K562 (cell line): ENCODE data around the gene USP35. TPM values are rescaled to one million over a fixed set of nuclear protein-coding genes. Genes with fewer than 3 reads are reported as not detected.

Source experiments
- ATAC-seq: fragments of 200-7000 bp; cut with Tn5 transposase; 3 replicates; pipeline ENCODE4 v1.9.1; 2020; ENCODE audit warnings: moderate library complexity
- BruUV-seq: library from RNA; stranded (reverse); fragments of 400-500 nt; replicated peaks from 2 replicates; lab custom pipeline; 2021; lab: Mats Ljungman, UMichigan
- CTCF ChIA-PET: fragments of 300-600 bp; formaldehyde crosslinking; extraction: SDS; loops from one replicate; lab custom pipeline; 2021; ENCODE audit warnings: low intra/inter-chr PET ratio; lab: Yijun Ruan, JAX
- POLR2A ChIA-PET: fragments of 300-600, 350-650 bp; sonication (Branson Sonifier 250); formaldehyde crosslinking; extraction: SDS; loops from one replicate; lab custom pipeline; 2021; ENCODE audit warnings: antibody characterized with exemption, inconsistent platforms; lab: Yijun Ruan, JAX
- DNase-seq, 4 experiments: peaks; one replicate each; pipeline versions ENCODE4 v3.0.0 to v3.0.0-alpha.2; 2011 to 2018; ENCODE audit warnings: low spot score in 3 of 4, mixed read lengths in 3 of 4; ENCODE audit errors: extremely low read depth in 1 of 4
- FAIRE-seq: peaks from 2 replicates; lab custom pipeline; 2011; peaks lifted over from hg19 to GRCh38; lab: Jason Lieb, UNC
- H2AFZ ChIP-seq: 2 replicates; pipeline ENCODE4 v1.6.0; 2011; ENCODE audit warnings: low read depth, low read length, control low read depth, inconsistent platforms
- H3K27ac ChIP-seq: fragments of 200-600 bp; 3 replicates; pipeline ENCODE4 v1.8.0; 2011; ENCODE audit warnings: low read depth, mild to moderate bottlenecking, control low read depth, inconsistent platforms, low read length, moderate library complexity, mixed read lengths; ENCODE audit errors: extremely low read depth
- H3K27me3 ChIP-seq, 2 experiments: fragments of 300-600 bp in 1 of 2; 2 replicates in 1 of 2; 3 replicates in 1 of 2; pipeline versions ENCODE4 v1.6.0 to v1.8.0; 2011; ENCODE audit warnings: inconsistent platforms in 2 of 2, low read length in 2 of 2, mild to moderate bottlenecking in 1 of 2, mixed read lengths in 1 of 2, moderate library complexity in 1 of 2; ENCODE audit not compliant: control insufficient read depth in 2 of 2, insufficient read depth in 2 of 2
- H3K36me3 ChIP-seq: fragments of 300-600 bp; 3 replicates; pipeline ENCODE4 v1.8.0; 2011; ENCODE audit warnings: mild to moderate bottlenecking, low read length, inconsistent platforms; ENCODE audit not compliant: control insufficient read depth, insufficient read depth
- H3K4me1 ChIP-seq, 2 experiments: fragments of 200-600 bp in 1 of 2; replicated peaks in 1 of 2; 2 replicates in 1 of 2; 3 replicates in 1 of 2; pipeline versions ENCODE4 v1.5.1 to v1.8.0; 2011; ENCODE audit warnings: inconsistent platforms in 2 of 2, low read length in 2 of 2, mild to moderate bottlenecking in 1 of 2, mixed read lengths in 1 of 2, moderate library complexity in 1 of 2; ENCODE audit not compliant: control insufficient read depth in 2 of 2, insufficient read depth in 2 of 2
- H3K4me2 ChIP-seq: 2 replicates; pipeline ENCODE4 v1.6.1; 2011; ENCODE audit warnings: low read length, control low read depth, inconsistent platforms, mixed read lengths; ENCODE audit not compliant: insufficient read depth
- H3K4me3 ChIP-seq: fragments of 200-600 bp; sonication (generic), shearing (Covaris generic); 2 replicates; pipeline ENCODE4 v1.5.1; 2016; ENCODE audit warnings: control low read depth, inconsistent platforms
- H3K79me2 ChIP-seq: fragments of 200-600 bp; 3 replicates; pipeline ENCODE4 v1.8.0; 2011; ENCODE audit warnings: low read length, inconsistent platforms; ENCODE audit not compliant: control insufficient read depth, insufficient read depth
- H3K9ac ChIP-seq, 2 experiments: 2 replicates each; pipeline versions ENCODE4 v1.6.0 to v1.6.1; 2011; ENCODE audit warnings: low read depth in 2 of 2, low read length in 2 of 2, control low read depth in 1 of 2, inconsistent platforms in 1 of 2, mild to moderate bottlenecking in 1 of 2, mixed read lengths in 1 of 2; ENCODE audit not compliant: insufficient read depth in 1 of 2
- H3K9me1 ChIP-seq: one replicate; pipeline ENCODE4 v1.6.0; 2011; ENCODE audit warnings: inconsistent platforms, mild to moderate bottlenecking, low read length, moderate library complexity; ENCODE audit not compliant: control insufficient read depth, insufficient read depth
- H3K9me3 ChIP-seq: replicated peaks from 2 replicates; pipeline ENCODE4 v1.5.1; 2011; ENCODE audit warnings: low read depth, low read length, inconsistent platforms; ENCODE audit not compliant: control insufficient read depth, insufficient read depth
- H4K20me1 ChIP-seq: replicated peaks from 2 replicates; pipeline ENCODE4 v1.6.1; 2011; ENCODE audit warnings: low read length, inconsistent platforms, mixed read lengths; ENCODE audit not compliant: control insufficient read depth, insufficient read depth
- MEIS2 ChIP-seq: fragments of 450-650 bp; IDR thresholded peaks from 2 replicates; pipeline ENCODE4 v1.6.1; 2014; ENCODE audit warnings: mild to moderate bottlenecking; ENCODE audit not compliant: partially characterized antibody
- ZNF184 ChIP-seq: sonication (generic); formaldehyde crosslinking; IDR thresholded peaks from 2 replicates; pipeline ENCODE4 v1.5.0; 2020; ENCODE audit warnings: missing genetic modification reagents
- in situ Hi-C: fragments of 300-500 bp; cut with MboI; formaldehyde crosslinking; loops from 4 replicates; pipeline ENCODE4 v1.15.0; 2018; ENCODE audit warnings: inconsistent platforms, mixed read lengths
- intact Hi-C: fragments of 100-400 bp; cut with micrococcal nuclease; formaldehyde crosslinking; loops from 2 replicates; pipeline ENCODE4 v1.14.2; 2022
- polyA plus RNA-seq, 8 experiments: library from polyadenylated mRNA; depleted of rRNA in 4 of 8; stranded (reverse) in 5 of 8; unstranded in 3 of 8; fragments of >200 nt; fragmentation: Nextera tagmentation in 2 of 8; fragmentation: Illumina TruSeq in 1 of 8; extraction: Ambion mirVana in 2 of 8; extraction: Trizol in 1 of 8; gene quantifications; 2 replicates each; pipeline versions ENCODE4 v1.2.1 to v1.2.3, GENCODE V29; 2011 to 2014; ENCODE audit warnings: inconsistent platforms in 1 of 8, missing spikeins in 1 of 8
- total RNA-seq, 7 experiments: library from RNA; depleted of rRNA in 6 of 7; stranded (reverse); fragments of >200 nt in 6 of 7; fragmentation: Illumina TruSeq in 2 of 7; extraction: Trizol in 2 of 7; gene quantifications; 2 replicates each; pipeline versions ENCODE4 v1.2.1 to v1.2.3, GENCODE V29; 2011 to 2021; ENCODE audit warnings: low replicate concordance in 1 of 7
- TF ChIP-seq, protein P1 (sequence below), 2 experiments: fragments of 450-650 bp; IDR thresholded peaks; 2 replicates each; pipeline ENCODE4 v1.6.1; 2018; ENCODE audit warnings: mild to moderate bottlenecking in 2 of 2, low read depth in 1 of 2; ENCODE audit not compliant: partially characterized antibody in 2 of 2
- TF ChIP-seq, protein P2 (sequence below), 2 experiments: IDR thresholded peaks in 1 of 2; conservative IDR thresholded peaks in 1 of 2; 2 replicates each; pipeline ENCODE4 v1.6.1; 2016; ENCODE audit warnings: low read depth in 2 of 2, mild to moderate bottlenecking in 1 of 2, missing compliant biosample characterization in 1 of 2, missing genetic modification characterization in 1 of 2, moderate library complexity in 1 of 2
- TF ChIP-seq, protein P3 (sequence below): fragments of 450-650 bp; IDR thresholded peaks from 2 replicates; pipeline ENCODE4 v1.6.1; 2016

The USP35 gene
- total and polyA plus RNA-seq, 9 of the 15 experiments (the other 6 are each of a cell fraction or from before 2014, with no cell fraction given) = 0.01 to 4.8 (median 3.6) TPM

DNA sequence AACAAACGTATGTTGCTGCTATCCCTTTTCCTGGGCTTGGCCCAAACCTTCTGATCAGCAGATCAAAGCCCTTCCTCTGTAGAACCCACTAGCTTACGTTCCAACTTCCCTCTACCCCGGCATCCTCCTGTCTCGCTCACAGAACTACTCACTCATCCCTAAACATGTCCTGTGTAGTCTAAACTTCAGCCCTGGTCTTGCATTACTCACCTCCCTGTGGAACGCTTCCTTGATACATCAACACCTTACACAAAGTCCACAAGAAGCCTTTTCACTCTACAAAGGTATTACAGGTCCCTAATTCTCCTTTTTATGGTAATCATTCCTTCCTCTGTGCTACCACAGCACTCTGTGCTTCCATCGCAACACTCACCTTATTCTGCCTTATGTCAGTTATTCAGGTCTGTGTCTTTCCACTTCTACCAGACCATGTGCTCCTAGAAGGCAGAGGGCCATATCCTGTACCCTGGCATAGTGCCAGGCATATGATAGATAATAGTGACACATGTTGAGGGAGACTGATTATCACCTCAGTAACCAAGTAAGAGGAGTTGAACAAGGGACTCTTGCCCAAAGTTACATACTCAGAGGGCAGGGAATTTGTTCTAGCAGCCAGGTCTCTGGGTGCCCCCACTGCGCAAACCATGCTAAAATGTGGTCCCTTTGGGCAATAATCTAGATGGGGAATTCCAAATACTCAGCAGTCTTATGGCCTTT lies 41.6 kb downstream of the USP35 start (continued):
- TF ChIP-seq, protein P1, sequence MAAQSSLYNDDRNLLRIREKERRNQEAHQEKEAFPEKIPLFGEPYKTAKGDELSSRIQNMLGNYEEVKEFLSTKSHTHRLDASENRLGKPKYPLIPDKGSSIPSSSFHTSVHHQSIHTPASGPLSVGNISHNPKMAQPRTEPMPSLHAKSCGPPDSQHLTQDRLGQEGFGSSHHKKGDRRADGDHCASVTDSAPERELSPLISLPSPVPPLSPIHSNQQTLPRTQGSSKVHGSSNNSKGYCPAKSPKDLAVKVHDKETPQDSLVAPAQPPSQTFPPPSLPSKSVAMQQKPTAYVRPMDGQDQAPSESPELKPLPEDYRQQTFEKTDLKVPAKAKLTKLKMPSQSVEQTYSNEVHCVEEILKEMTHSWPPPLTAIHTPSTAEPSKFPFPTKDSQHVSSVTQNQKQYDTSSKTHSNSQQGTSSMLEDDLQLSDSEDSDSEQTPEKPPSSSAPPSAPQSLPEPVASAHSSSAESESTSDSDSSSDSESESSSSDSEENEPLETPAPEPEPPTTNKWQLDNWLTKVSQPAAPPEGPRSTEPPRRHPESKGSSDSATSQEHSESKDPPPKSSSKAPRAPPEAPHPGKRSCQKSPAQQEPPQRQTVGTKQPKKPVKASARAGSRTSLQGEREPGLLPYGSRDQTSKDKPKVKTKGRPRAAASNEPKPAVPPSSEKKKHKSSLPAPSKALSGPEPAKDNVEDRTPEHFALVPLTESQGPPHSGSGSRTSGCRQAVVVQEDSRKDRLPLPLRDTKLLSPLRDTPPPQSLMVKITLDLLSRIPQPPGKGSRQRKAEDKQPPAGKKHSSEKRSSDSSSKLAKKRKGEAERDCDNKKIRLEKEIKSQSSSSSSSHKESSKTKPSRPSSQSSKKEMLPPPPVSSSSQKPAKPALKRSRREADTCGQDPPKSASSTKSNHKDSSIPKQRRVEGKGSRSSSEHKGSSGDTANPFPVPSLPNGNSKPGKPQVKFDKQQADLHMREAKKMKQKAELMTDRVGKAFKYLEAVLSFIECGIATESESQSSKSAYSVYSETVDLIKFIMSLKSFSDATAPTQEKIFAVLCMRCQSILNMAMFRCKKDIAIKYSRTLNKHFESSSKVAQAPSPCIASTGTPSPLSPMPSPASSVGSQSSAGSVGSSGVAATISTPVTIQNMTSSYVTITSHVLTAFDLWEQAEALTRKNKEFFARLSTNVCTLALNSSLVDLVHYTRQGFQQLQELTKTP (IDR thresholded peaks at IDR 0.05; ENCODE audit: low read depth in 1 of 2, partially characterized antibody in 2 of 2) = no peak
- TF ChIP-seq, all 486 proteins: peak for 22

DNA sequence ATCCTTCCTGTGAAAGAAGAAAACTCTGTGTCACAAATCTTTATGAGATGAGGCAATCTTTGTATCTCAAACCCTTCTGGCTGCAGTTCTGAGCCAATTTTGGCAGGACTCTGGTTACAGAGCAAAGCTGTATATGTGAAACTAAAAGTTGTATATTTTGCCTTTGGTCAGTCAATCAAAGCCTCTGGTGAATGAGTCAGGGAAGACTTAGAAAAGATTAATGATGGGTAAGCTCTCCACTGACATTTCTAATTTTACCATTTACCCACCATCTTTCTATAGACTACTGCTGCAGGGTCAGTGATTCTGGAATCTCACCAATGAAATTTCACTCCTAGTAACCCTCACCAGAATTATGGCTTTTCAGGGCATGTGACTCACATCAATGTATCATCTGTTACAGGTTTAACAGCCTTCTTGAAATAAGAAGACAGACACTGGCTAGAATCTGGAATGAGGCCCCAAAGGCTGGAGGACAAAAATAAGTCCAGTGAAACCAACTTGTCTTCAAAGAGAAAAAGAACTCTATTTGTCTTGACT lies 43.3 kb downstream of the USP35 start:
- DNase-seq (no peak), FAIRE-seq (no peak), ATAC-seq (no peak)
- no peak overlapping the region for H3K27ac ChIP-seq
- H4K20me1 ChIP-seq = no peaks in the 10 kb centered on the region
- no peaks in the 10 kb centered on the region for H3K27me3 ChIP-seq
- H3K4me2 ChIP-seq = no peak overlapping the region
- H3K4me1 ChIP-seq = peaks cover 10 to 23% of the 10 kb centered on the region in 2 experiments
- peaks cover 9% of the 10 kb centered on the region; the same call in 1 of the 3 replicates for H3K36me3 ChIP-seq
- H3K9me3 ChIP-seq = no peaks in the 10 kb centered on the region
- POLR2A ChIA-PET = interaction anchor here (0.6 kb wide), 1 partner anchor 20 kb away, joined by 3 read pairs; no protein-coding TSS in a partner anchor
- no TSS peak for BruUV-seq
- H3K9ac ChIP-seq = no peak overlapping the region
- CTCF ChIA-PET = no interaction called here
- no peak overlapping the region for H3K4me3 ChIP-seq
- H3K79me2 ChIP-seq = no peaks in the 10 kb centered on the region
- H2AFZ ChIP-seq = no peak overlapping the region
- H3K9me1 ChIP-seq = no peaks in the 10 kb centered on the region
- intact Hi-C loops = loop anchor here (5.0 kb wide), 1 partner anchor 105 kb away; no protein-coding TSS in a partner anchor
- TF ChIP-seq, protein P2, sequence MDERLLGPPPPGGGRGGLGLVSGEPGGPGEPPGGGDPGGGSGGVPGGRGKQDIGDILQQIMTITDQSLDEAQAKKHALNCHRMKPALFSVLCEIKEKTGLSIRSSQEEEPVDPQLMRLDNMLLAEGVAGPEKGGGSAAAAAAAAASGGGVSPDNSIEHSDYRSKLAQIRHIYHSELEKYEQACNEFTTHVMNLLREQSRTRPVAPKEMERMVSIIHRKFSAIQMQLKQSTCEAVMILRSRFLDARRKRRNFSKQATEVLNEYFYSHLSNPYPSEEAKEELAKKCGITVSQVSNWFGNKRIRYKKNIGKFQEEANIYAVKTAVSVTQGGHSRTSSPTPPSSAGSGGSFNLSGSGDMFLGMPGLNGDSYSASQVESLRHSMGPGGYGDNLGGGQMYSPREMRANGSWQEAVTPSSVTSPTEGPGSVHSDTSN (CRISPR knock-in tag; IDR thresholded peaks at IDR 0.05; ENCODE audit: low read depth) = no peak
- TF ChIP-seq, protein P2 (tag; conservative IDR thresholded peaks at IDR 0.05; ENCODE audit: low read depth) = peak; percentile 44; the same call in 1 of the 2 replicates
- TF ChIP-seq MEIS2 = peak; percentile 57
- TF ChIP-seq, protein P3, sequence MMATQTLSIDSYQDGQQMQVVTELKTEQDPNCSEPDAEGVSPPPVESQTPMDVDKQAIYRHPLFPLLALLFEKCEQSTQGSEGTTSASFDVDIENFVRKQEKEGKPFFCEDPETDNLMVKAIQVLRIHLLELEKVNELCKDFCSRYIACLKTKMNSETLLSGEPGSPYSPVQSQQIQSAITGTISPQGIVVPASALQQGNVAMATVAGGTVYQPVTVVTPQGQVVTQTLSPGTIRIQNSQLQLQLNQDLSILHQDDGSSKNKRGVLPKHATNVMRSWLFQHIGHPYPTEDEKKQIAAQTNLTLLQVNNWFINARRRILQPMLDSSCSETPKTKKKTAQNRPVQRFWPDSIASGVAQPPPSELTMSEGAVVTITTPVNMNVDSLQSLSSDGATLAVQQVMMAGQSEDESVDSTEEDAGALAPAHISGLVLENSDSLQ = peak; percentile 58
- no peak for TF ChIP-seq ZNF184 (CRISPR knock-in tag)
- TF ChIP-seq, all 486 proteins: peak for 3
- in situ Hi-C loops = no loop called here
